Erythroblast (primary cell): ENCODE measurements around the gene ZRSR2.

ENCODE experiments used
- GATA1 ChIP-seq: IDR thresholded peaks from 2 replicates; pipeline ENCODE4 v1.6.1; 2011; ENCODE audit warnings: low read depth, mild to moderate bottlenecking, control low read depth, low read length, moderate library complexity
- POLR2A ChIP-seq: IDR thresholded peaks from 2 replicates; pipeline ENCODE4 v1.6.1; 2011; ENCODE audit warnings: mild to moderate bottlenecking, low read length

GRCh38 chrX:15858051-15858450 is 67.8 kb downstream of the ZRSR2 start:
- TF ChIP-seq POLR2A (no peak), GATA1 (no peak)
